Urinary bladder (tissue), 4 donors: ENCODE data around the gene PNKD. TPM values are rescaled to one million over a fixed set of nuclear protein-coding genes. Genes with fewer than 3 reads are reported as not detected.
A peak's percentile ranks its signal among the peaks of the same experiment; 100 is the strongest.

ENCODE experiments used
- DNase-seq: peaks from one replicate; pipeline ENCODE4 v3.0.0-alpha.2; 2015; ENCODE audit errors: extremely low spot score
- H3K27ac ChIP-seq: one replicate; pipeline ENCODE4 v1.5.1; 2013; ENCODE audit warnings: low read depth, mild to moderate bottlenecking, moderate library complexity
- H3K36me3 ChIP-seq: one replicate; pipeline ENCODE4 v1.6.1; 2013; ENCODE audit warnings: mild to moderate bottlenecking, moderate library complexity; ENCODE audit not compliant: insufficient read depth
- H3K4me1 ChIP-seq: one replicate; pipeline ENCODE4 v1.6.1; 2013; ENCODE audit warnings: mild to moderate bottlenecking, moderate library complexity; ENCODE audit not compliant: insufficient read depth
- H3K4me3 ChIP-seq: one replicate; pipeline ENCODE4 v1.5.1; 2013; ENCODE audit warnings: low read depth, low read length
- WGBS: extraction: QIAGEN DNeasy Blood & Tissue Kit; methylation state at CpG from one replicate; pipeline ENCODE4 v1.1.7; 2013; 5-methylcytosine and 5-hydroxymethylcytosine counted together
- polyA plus RNA-seq: library from polyadenylated mRNA; stranded (reverse); fragments of 200-250 nt; gene quantifications from one replicate; pipeline ENCODE4 v1.2.3, GENCODE V29; 2013
- total RNA-seq: library from RNA; depleted of rRNA; stranded (reverse); fragments of >200 nt; gene quantifications from one replicate; pipeline ENCODE4 v1.2.3, GENCODE V29; 2014
- donor health status: healthy with polysubstance abuse.
- donor health status: healthy.

PNKD gene
- total and polyA plus RNA-seq, 2 donors = 24.6 to 92.7 TPM

GRCh38 chr2:218368621-218369153 is 98.4 kb downstream of the PNKD start:
- WGBS = 22% methylated on average over 27 of the region's 27 CpGs
- Histone ChIP-seq H3K36me3 (no peaks in the 10 kb centered on the region), H3K4me3 (no peak overlapping the region), H3K4me1 (no peaks in the 10 kb centered on the region), H3K27ac (peak overlapping the region; percentile 48)
- no peak for DNase-seq

GRCh38 chr2:218369330-218369729 is 99.0 kb downstream of the PNKD start:
- no peak for DNase-seq
- 46% methylated on average over 2 of the region's 2 CpGs for WGBS

GRCh38 chr2:218370410-218371063 is 100.2 kb downstream of the PNKD start:
- no peak overlapping the region for H3K4me3 ChIP-seq
- 71% methylated on average over 11 of the region's 11 CpGs for WGBS
- H3K4me1 ChIP-seq = no peaks in the 10 kb centered on the region
- no peaks in the 10 kb centered on the region for H3K36me3 ChIP-seq
- no peak overlapping the region for H3K27ac ChIP-seq
- DNase-seq = no peak

More at GRCh38 chr2:218369330-218369729, 99.0 kb downstream of the PNKD start:
- Histone ChIP-seq H3K36me3 (no peaks in the 10 kb centered on the region), H3K27ac (no peak overlapping the region), H3K4me3 (no peak overlapping the region), H3K4me1 (no peaks in the 10 kb centered on the region)

GRCh38 chr2:218371983-218372350 is 101.6 kb downstream of the PNKD start:
- DNase-seq = no peak
- H3K27ac ChIP-seq = no peak overlapping the region
- H3K36me3 ChIP-seq = no peaks in the 10 kb centered on the region
- no peak overlapping the region for H3K4me3 ChIP-seq
- no peaks in the 10 kb centered on the region for H3K4me1 ChIP-seq

GRCh38 chr2:218374795-218375194 is 104.5 kb downstream of the PNKD start:
- DNase-seq = no peak

GRCh38 chr2:218375212-218375611 is 104.9 kb downstream of the PNKD start:
- no peaks in the 10 kb centered on the region for H3K4me1 ChIP-seq
- no peak for DNase-seq
- H3K36me3 ChIP-seq = no peaks in the 10 kb centered on the region
- no peak overlapping the region for H3K4me3 ChIP-seq
- no peak overlapping the region for H3K27ac ChIP-seq
- WGBS = 9% methylated on average over 2 of the region's 2 CpGs

More at GRCh38 chr2:218374795-218375194, 104.5 kb downstream of the PNKD start:
- WGBS = 29% methylated on average over 4 of the region's 4 CpGs
- no peak overlapping the region for H3K27ac ChIP-seq
- no peak overlapping the region for H3K4me3 ChIP-seq
- H3K36me3 ChIP-seq = no peaks in the 10 kb centered on the region
- no peaks in the 10 kb centered on the region for H3K4me1 ChIP-seq

- no peak for DNase-seq
- no peak overlapping the region for H3K27ac ChIP-seq
- no peak overlapping the region for H3K4me3 ChIP-seq
- no peaks in the 10 kb centered on the region for H3K36me3 ChIP-seq
- H3K4me1 ChIP-seq = no peaks in the 10 kb centered on the region
- 89% methylated on average over 5 of the region's 5 CpGs for WGBS
Measured at GRCh38 chr2:218378053-218378452, 107.7 kb downstream of the PNKD start.

- Histone ChIP-seq H3K4me3 (no peak within 1 kb of the TSS), H3K27ac (no peak within 1 kb of the TSS), H3K4me1 (no peaks in the 10 kb centered on the region), H3K36me3 (no peaks in the 10 kb centered on the region)
- WGBS = 83% methylated on average over 13 of the region's 13 CpGs
- no peak for DNase-seq
Measured at GRCh38 chr2:218381916-218382366, 111.6 kb downstream of the PNKD start, which contains the start of gene SLC11A1. SLC11A1 (plus strand) TSS chr2:218382273; CDS start chr2:218382369, 96 bp downstream.

- H3K27ac ChIP-seq = no peak overlapping the region
- no peak overlapping the region for H3K4me3 ChIP-seq
- H3K4me1 ChIP-seq = no peaks in the 10 kb centered on the region
- WGBS = 95% methylated on average over 6 of the region's 6 CpGs
- H3K36me3 ChIP-seq = no peaks in the 10 kb centered on the region
- DNase-seq = no peak
Measured at GRCh38 chr2:218382785-218383184, 112.5 kb downstream of the PNKD start.

- H3K4me3 ChIP-seq = no peak overlapping the region
- no peak for DNase-seq
- 84% methylated on average over 10 of the region's 10 CpGs for WGBS
Measured at GRCh38 chr2:218383892-218384519, 113.7 kb downstream of the PNKD start.

GRCh38 chr2:218384975-218385374 is 114.7 kb downstream of the PNKD start:
- no peak for DNase-seq
- WGBS = 83% methylated on average over 9 of the region's 9 CpGs
- H3K4me1 ChIP-seq = no peaks in the 10 kb centered on the region
- H3K27ac ChIP-seq = no peak overlapping the region
- no peaks in the 10 kb centered on the region for H3K36me3 ChIP-seq
- H3K4me3 ChIP-seq = no peak overlapping the region

More at GRCh38 chr2:218383892-218384519, 113.7 kb downstream of the PNKD start:
- Histone ChIP-seq H3K27ac (no peak overlapping the region), H3K36me3 (no peaks in the 10 kb centered on the region), H3K4me1 (no peaks in the 10 kb centered on the region)

GRCh38 chr2:218386505-218387368 is 116.4 kb downstream of the PNKD start:
- Histone ChIP-seq H3K4me1 (no peaks in the 10 kb centered on the region), H3K4me3 (no peak overlapping the region), H3K27ac (no peak overlapping the region), H3K36me3 (no peaks in the 10 kb centered on the region)
- no peak for DNase-seq
- WGBS = 75% methylated on average over 23 of the region's 23 CpGs

GRCh38 chr2:218387369-218388194 is 117.3 kb downstream of the PNKD start:
- Histone ChIP-seq H3K36me3 (no peaks in the 10 kb centered on the region), H3K4me1 (no peaks in the 10 kb centered on the region), H3K4me3 (peak overlapping the region; percentile 21), H3K27ac (no peak overlapping the region)
- DNase-seq = no peak
- 14% methylated on average over 38 of the region's 38 CpGs for WGBS
